ENCODE data around the gene PLOD2.

PLOD2 gene

DNA sequence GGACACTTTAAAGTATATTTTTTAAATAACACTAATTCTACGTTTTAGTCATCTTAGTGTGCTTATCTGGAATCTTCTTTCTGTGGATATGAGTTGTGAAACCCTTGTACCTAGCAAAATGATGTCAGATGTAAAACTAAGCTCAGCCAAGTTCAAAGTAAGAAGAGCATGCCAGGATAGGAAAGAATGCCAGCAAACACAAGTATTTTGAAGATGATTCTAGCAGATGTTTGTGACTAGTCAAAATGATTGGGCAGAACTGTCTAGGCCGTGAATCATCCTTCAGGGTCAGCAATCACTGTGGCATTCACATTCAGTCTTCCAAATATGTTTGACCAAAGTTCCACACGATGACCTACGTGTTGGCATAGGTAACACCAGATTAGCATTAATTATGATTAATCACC lies 5.4 kb upstream of the PLOD2 start:
- peak; percentile 93 for DNase-seq (ENCODE audit: low read depth)

DNA sequence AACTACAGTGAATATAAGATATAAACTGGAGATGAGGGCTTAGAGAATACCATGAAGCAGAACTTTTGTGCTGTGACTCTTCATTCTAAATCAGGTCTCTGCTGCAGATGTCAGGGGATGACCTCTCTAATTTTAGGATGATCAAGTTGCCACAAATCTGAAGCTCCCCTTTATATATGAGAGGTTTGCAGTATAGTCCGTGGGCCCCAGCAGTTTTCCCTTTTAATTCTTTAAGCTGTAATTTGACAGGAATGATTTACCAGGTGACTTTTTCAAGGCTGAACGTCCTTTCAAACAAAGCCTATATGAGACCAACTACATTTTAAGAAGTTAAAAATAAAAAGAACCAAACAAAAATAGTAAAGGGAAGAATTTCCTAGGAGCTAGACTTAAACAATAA lies 4.9 kb upstream of the PLOD2 start:
- no peak for DNase-seq (ENCODE audit: low read depth)

DNA sequence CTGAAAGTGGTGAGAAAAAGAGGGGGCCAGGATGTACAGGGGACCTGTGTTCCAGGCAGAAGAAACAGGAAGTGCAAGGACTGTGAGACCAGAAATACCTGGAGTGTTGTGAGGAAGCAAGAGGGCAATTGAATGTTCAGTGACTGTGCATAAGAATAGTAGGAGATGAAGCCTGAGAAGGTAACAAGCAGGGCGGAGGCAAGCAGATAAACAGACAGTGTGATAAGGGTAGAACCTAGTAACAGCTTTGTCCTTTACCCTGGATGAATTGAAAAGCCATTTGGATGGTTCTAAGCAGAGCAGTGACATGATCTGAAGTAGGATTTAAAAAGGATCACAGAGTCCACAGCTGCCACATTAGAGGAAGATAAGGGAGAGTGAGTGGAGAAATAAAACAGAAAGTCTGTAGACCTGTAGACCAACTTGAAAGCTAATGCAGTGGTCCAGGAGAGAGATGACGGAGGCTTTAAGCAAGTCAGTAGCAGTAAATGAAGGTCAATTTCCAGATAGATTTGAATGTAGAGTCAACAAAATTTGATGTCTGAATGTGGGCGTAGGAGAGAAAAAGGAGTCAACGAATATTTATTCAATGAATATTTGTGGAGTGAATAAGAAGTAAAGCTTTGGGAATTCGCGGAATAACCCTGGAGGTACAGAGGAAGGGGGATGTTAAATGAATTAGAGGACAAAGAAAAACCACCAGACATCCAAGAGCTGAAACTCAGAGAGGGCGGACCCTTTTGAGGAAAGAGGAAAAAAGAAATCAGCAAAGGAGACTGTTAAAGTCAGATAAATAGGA lies 4.2 kb upstream of the PLOD2 start:
- peak; percentile 93 for DNase-seq (ENCODE audit: low read depth)

DNA sequence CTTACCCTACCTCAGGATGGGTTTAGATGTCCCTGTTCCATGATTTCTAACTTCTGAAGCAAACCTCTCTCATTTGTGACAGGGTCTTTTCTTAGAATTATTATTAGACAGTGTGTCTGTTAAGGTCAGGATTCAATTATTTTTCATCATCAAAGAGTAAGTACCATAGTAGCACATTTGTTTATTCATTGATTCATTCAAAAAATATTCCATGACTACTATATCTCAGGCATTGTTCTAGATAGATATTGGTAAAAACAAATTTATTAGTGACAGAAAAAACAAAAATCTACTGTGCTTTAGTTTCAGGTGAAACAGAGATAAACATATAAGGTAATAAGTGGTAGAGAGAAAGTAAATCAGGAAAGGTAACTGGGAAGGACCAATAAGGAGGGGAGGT lies 3.5 kb upstream of the PLOD2 start:
- peak; percentile 67 for DNase-seq (ENCODE audit: low read depth)

- DNase-seq (ENCODE audit: low read depth), result peak; percentile 79
Measured at GRCh38 chr3:146164071-146164470, 3.1 kb upstream of the PLOD2 start.

DNA sequence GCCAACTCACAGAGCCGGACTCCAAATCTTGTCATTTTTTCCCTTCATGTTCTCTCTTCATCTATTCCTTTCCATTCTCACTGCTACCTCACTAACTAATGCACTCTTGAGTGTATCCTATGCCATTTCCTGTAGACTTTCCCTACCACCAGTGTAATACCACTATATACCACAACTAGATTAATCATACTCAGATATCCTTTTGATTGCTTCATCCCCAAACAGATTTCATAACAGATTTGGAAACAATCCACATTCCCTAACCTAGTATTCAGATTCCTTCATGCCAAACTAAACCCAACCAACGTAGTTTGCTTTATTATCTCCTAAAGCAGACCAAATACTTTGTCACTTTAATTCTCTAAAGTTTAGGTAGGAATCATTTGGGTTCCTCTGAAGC lies 2.6 kb upstream of the PLOD2 start:
- peak; percentile 97 for DNase-seq (ENCODE audit: low read depth)

DNA sequence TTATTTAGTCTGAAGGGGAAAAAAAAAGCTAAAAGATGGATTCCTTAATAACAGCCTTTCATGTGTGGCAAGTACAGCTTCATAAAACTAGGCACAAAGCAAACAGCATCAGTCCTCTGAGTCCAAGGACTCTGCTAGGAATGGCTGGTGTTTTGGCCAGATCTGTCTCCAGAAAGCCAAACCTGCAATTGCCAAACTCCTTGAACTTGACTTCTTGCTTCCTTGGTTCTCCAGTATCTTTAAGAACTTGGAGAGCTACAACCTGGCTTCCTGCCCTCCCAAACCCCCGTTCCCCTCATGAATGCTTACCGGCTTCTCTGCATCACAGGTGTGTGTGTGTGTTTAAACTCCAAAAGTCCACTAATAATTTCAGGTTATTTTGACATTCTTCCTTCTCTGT lies 1.6 kb upstream of the PLOD2 start:
- peak; percentile 43 for DNase-seq (ENCODE audit: low read depth)

DNA sequence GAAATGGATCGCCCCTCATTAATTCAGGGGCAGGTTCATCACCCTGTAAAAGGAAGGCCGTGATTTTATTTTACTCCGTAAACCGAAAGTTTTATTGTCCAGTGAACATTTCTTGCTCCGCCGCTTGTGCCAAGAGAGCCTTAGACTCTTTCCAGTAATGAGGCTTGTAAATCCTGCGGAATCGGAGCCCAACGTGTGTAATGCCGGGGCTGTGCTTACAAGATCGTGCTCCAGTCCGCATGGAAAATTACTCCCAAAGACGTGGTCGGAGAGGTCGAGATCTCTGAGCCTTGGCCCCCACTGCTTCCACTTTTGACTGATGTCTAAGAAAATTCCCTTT lies 649 bp upstream of the PLOD2 start:
- DNase-seq (ENCODE audit: low read depth), result peak; percentile 69

DNA sequence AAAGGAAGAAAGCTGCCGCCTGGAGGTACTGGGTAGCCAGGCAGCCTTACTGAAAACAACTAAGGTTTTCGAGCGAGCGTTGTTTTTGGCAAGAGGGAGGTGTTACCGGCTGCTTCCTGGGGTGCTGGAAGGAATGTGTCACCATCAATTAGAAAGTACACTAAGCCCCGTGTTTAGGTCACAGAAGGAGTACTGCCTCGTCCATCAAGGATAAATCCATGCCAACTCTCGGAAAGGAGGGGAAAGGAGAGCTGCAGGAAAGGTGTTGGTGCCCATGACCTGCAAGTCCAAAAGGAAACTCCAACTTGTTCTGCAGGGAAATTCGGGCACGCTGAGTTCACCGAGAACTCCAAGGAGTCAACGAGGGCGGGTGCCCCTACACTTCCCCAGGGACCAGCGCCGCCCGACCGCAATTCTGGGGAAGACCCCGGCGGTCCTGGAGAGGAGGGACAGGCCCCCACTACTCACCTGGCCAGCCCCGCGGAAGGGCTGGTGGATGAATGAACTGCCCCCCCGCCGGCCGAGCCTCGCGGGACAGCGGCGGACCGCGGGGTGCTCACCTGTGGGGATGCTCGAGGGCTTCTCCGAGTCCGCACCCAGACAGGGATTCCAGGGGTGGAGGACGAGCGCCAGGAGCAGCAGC lies 542 bp downstream of the PLOD2 start:
- DNase-seq (ENCODE audit: low read depth), result peak; percentile 90

GRCh38 chr3:146159616-146160320 lies 1.2 kb downstream of the PLOD2 start:
- DNase-seq (ENCODE audit: low read depth), result peak; percentile 17

DNA sequence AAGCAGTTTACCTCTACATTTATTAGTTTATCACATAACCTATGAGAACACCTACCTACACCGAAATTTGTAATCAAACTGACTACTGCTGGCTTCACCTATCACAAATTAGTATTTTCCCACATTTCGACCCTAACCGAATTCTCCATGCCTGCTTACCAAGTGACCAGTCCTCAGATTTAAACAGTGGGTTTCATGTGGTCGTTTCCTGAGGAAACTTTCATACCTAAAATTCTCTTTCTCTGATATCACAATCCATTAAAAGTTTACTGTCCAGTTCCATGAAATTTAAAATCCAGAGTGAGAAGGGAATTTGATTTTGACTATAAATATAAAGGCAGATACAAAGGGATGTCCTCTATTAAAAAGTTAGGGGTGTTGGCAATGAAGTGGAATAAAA lies 1.9 kb downstream of the PLOD2 start:
- DNase-seq (ENCODE audit: low read depth), result peak; percentile 48

GRCh38 chr3:146157325-146158060 lies 3.5 kb downstream of the PLOD2 start:
- no peak for DNase-seq (ENCODE audit: low read depth)

DNA sequence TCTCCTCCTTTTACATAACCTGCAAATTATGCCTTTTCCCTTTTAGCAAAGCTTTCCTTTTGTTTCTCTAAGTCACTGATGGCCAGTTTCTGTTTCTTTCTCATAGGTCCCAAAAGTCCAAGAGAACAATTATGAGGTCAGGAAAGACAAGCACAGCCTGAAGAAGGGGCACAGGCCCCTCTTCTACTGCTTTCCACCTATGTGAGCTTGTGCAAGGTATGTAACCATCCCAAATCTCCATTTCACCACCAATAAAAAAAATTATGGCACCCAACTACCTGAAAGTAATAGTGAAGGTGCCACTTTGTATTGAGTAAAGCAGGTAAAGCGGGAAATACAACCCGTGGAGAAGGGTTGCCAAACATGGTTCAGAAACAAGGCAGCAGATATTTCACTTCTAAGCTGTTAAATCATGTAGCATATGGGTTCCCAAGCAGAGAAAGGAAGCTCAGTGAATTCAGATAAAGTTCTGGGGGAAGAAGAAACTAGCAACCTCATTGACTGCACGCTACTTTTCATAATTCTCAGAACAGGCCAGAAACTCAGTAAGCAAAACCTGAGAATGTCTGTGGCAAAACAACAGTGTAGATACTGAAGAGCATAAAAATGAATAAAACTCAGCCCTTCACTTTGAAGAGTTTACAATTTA lies 4.2 kb downstream of the PLOD2 start:
- DNase-seq (ENCODE audit: low read depth), result no peak

DNA sequence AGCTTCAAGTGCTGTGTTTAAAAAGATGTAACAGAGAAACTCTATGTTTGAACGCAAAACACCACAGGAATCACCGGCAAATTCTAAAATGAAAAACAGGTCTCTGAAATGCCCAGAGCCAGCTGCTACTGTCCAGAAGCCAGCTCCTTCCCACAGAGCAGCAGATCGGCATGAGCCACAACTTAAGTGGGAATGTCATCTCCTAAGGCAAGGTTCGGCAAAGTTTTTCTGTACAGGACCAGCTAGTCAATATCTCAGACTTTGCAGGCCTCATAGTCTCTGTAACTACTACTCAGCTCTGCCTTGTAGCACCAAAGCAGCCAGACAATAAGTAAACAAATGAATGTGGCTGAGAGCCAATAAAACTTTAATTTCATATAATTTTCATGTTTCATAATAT lies 4.9 kb downstream of the PLOD2 start:
- peak; percentile 22 for DNase-seq (ENCODE audit: low read depth)

DNA sequence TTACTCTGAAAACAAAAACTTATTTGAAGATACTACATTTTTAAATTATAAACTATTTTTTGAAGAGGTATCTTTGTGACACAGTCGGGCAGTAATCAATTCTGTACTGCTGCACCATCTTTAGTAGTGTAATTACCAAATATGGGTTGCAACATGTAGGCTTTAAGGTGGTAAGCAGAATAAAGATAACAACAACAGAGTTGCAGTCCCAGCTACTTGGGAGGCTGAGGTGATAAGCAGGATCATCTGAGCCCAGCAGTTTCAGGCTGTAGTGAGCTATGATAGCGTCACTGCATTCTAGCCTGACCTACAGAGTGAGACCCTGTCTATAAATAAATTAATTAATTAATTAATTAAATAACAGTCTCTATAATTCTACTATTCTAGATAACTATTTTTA lies 6.0 kb downstream of the PLOD2 start:
- no peak for DNase-seq (ENCODE audit: low read depth)

DNA sequence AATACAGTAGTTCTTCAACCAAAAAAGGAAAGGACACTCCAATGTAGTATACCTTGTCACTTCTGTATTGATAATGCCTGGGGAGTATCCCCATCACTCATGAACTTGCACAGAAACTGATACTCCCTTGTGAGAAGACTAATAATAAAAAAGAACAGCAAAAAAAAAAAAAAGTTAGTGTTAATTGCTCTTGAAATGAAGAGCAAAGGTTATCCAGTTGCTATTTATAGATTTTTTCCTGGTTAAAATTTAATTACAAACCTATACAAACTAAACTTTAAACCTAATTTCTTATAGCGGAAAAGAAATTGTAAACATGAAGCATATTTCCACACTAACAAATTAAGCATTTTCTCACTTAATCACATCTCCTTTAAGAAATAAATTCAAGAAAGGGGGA lies 6.7 kb downstream of the PLOD2 start:
- no peak for DNase-seq (ENCODE audit: low read depth)

GRCh38 chr3:146153429-146153828 lies 7.6 kb downstream of the PLOD2 start:
- DNase-seq (ENCODE audit: low read depth), result no peak

- DNase-seq (ENCODE audit: low read depth), result no peak
Measured at GRCh38 chr3:146152834-146153233, 8.2 kb downstream of the PLOD2 start.

- peak; percentile 35 for DNase-seq (ENCODE audit: low read depth)
Measured at GRCh38 chr3:146148468-146148931, 12.5 kb downstream of the PLOD2 start.

GRCh38 chr3:146145642-146146041 lies 15.3 kb downstream of the PLOD2 start:
- DNase-seq (ENCODE audit: low read depth), result no peak

- DNase-seq (ENCODE audit: low read depth), result peak; percentile 73
Measured at GRCh38 chr3:146142757-146143156, 18.2 kb downstream of the PLOD2 start.

GRCh38 chr3:146139586-146140110 lies 21.3 kb downstream of the PLOD2 start:
- no peak for DNase-seq (ENCODE audit: low read depth)

All from ELR (cell line).